Calu3 (cell line): ENCODE results near the gene TM7SF3. TPM values are rescaled to one million over a fixed set of nuclear protein-coding genes. Genes with fewer than 3 reads are reported as not detected.

Experiments used
- BruUV-seq: library from RNA; stranded (reverse); fragments of 400-500 nt; replicated peaks from 2 replicates; lab custom pipeline; 2021; lab: Mats Ljungman, UMichigan
- CTCF ChIA-PET: fragments of 300-600 bp; sonication (Branson Sonifier 250); formaldehyde crosslinking; loops from one replicate; lab custom pipeline; 2022; ENCODE audit warnings: antibody characterized with exemption; lab: Charles Lee
- DNase-seq: peaks from one replicate; pipeline ENCODE4 v3.0.0; 2022
- H3K27ac Mint-ChIP-seq: one replicate; pipeline ENCODE4 v1.8.0; 2022; ENCODE audit warnings: mixed read lengths; ENCODE audit not compliant: unreplicated experiment
- H3K27me3 Mint-ChIP-seq: one replicate; pipeline ENCODE4 v1.8.0; 2022; ENCODE audit warnings: mixed read lengths; ENCODE audit not compliant: unreplicated experiment
- H3K36me3 Mint-ChIP-seq: one replicate; pipeline ENCODE4 v1.8.0; 2022; ENCODE audit warnings: mild to moderate bottlenecking, moderate library complexity, mixed read lengths; ENCODE audit not compliant: insufficient read depth, unreplicated experiment
- H3K4me1 Mint-ChIP-seq: one replicate; pipeline ENCODE4 v1.8.0; 2022; ENCODE audit warnings: mild to moderate bottlenecking, low read depth, mixed read lengths; ENCODE audit not compliant: unreplicated experiment
- H3K4me3 Mint-ChIP-seq: one replicate; pipeline ENCODE4 v1.8.0; 2022; ENCODE audit warnings: mild to moderate bottlenecking, low read depth, moderate library complexity, mixed read lengths; ENCODE audit not compliant: unreplicated experiment
- H3K9me3 Mint-ChIP-seq: one replicate; pipeline ENCODE4 v1.8.0; 2022; ENCODE audit warnings: low read depth, mixed read lengths; ENCODE audit not compliant: unreplicated experiment
- CTCF ChIP-seq: fragments of 200-600 bp; IDR thresholded peaks from one replicate; pipeline ENCODE4 v1.8.0; 2022; ENCODE audit warnings: antibody characterized with exemption; ENCODE audit not compliant: unreplicated experiment
- intact Hi-C: fragments of 100-400 bp; cut with micrococcal nuclease; formaldehyde crosslinking; loops from one replicate; pipeline ENCODE4 v1.10.0; 2022; ENCODE audit not compliant: unreplicated experiment
- total RNA-seq: library from RNA; stranded (reverse); gene quantifications from 2 replicates; pipeline ENCODE4 v1.2.3, GENCODE V29; 2022

Gene TM7SF3
- total RNA-seq, 1 experiment from 2014 or later = 70.0 TPM

GRCh38 chr12:27005495-27005894 is 8.7 kb downstream of the TM7SF3 start:
- Mint-ChIP-seq H3K27ac (no peak overlapping the region), H3K27me3 (no peaks in the 10 kb centered on the region), H3K4me1 (peaks cover 9% of the 10 kb centered on the region), H3K9me3 (no peaks in the 10 kb centered on the region), H3K36me3 (peaks cover 5% of the 10 kb centered on the region), H3K4me3 (no peak overlapping the region)
- intact Hi-C loops = no loop called here
- BruUV-seq = no TSS peak
- no peak for DNase-seq
- CTCF ChIA-PET = no interaction called here
- TF ChIP-seq CTCF = no peak

GRCh38 chr12:27003421-27004381 is 10.5 kb downstream of the TM7SF3 start:
- no peaks in the 10 kb centered on the region for H3K4me1 Mint-ChIP-seq
- intact Hi-C loops = no loop called here
- no peak for TF ChIP-seq CTCF
- CTCF ChIA-PET = no interaction called here
- BruUV-seq = no TSS peak
- no peaks in the 10 kb centered on the region for H3K9me3 Mint-ChIP-seq
- peaks cover 5% of the 10 kb centered on the region for H3K36me3 Mint-ChIP-seq
- H3K27me3 Mint-ChIP-seq = no peaks in the 10 kb centered on the region
- DNase-seq = no peak
- H3K4me3 Mint-ChIP-seq = no peak overlapping the region
- H3K27ac Mint-ChIP-seq = no peak overlapping the region

GRCh38 chr12:27002141-27002540 is 12.0 kb downstream of the TM7SF3 start:
- H3K27me3 Mint-ChIP-seq = no peaks in the 10 kb centered on the region
- intact Hi-C loops = no loop called here
- DNase-seq = no peak
- no peak overlapping the region for H3K27ac Mint-ChIP-seq
- no peak for TF ChIP-seq CTCF
- CTCF ChIA-PET = no interaction called here
- H3K4me3 Mint-ChIP-seq = no peak overlapping the region
- H3K9me3 Mint-ChIP-seq = no peaks in the 10 kb centered on the region
- H3K4me1 Mint-ChIP-seq = no peaks in the 10 kb centered on the region
- H3K36me3 Mint-ChIP-seq = peaks cover 5% of the 10 kb centered on the region
- BruUV-seq = no TSS peak

- H3K27me3 Mint-ChIP-seq = no peaks in the 10 kb centered on the region
- H3K9me3 Mint-ChIP-seq = no peaks in the 10 kb centered on the region
- CTCF ChIA-PET = no interaction called here
- no peaks in the 10 kb centered on the region for H3K4me1 Mint-ChIP-seq
- no peak overlapping the region for H3K27ac Mint-ChIP-seq
- DNase-seq = no peak
- no peak for TF ChIP-seq CTCF
- intact Hi-C loops = no loop called here
- peaks cover 5% of the 10 kb centered on the region for H3K36me3 Mint-ChIP-seq
- BruUV-seq = no TSS peak
- H3K4me3 Mint-ChIP-seq = no peak overlapping the region
Measured at GRCh38 chr12:27001663-27002062, 12.5 kb downstream of the TM7SF3 start.
